HG02798 (cell line): Measurements from ENCODE around the gene JAKMIP1.

Source experiments
- ATAC-seq: cut with Tn5 transposase; IDR thresholded peaks from one replicate; pipeline ENCODE4 v1.9.1; 2021; ENCODE audit warnings: mild to moderate bottlenecking; ENCODE audit not compliant: unreplicated experiment, poor library complexity

JAKMIP1 gene

DNA sequence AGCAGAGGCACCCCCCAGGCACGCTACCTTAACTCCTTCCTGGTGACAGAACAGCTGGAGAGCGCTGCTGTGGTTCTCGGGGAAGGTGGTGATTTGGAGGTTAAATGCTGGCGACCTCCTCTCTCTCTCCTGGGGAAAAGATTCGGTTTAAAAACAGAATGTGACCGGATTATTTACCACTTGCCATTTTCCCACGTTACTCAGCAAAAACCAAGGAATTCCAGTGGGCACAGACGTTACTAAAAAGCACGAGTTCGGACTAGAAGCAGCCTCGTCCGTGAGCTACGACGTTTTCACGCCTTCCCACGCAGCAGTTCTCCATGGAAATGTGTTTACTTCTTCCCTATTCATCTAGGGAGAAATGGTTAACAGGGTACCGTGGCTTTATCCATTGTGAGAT, 149.8 kb downstream of the JAKMIP1 start:
- ATAC-seq: no peak

DNA sequence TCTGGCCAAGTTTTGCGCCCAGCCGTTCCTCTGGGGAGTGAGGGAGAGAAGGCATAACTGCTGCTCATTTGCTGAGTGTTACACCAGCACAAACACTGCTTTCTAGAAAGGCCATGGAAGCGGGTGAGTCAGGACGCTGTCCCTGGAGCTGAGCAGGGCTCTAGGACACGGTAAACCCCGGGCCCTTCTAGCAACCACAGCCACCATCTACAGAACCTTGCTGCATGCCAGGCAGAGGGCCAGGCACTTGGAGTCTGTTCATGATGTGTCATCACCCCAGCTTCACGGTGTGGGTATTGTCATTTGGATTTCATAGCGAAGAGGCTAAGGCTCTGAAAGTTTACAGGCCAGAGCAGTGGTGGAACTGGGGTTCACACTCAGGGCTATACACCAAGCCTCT, 150.4 kb downstream of the JAKMIP1 start:
- ATAC-seq: no peak

DNA sequence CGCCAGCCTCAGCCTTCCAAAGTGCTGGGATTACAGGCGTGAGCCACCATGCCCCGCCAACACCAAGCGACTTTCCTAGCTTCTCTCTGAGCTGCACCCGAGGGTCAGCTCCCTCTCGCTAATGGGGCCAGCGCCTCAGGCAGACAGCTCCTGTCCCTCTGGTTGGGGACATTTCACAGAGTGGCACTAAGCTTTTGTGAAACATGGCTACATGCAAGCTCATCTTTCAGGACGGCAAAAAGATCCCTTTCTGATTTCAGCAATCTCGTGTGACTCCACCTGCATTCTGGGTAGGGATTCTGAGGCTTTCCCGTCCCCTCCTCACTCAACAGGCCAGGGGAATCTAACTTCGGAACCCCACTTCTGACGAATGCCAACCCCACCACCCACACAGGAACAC, 151.1 kb downstream of the JAKMIP1 start:
- ATAC-seq: no peak

DNA sequence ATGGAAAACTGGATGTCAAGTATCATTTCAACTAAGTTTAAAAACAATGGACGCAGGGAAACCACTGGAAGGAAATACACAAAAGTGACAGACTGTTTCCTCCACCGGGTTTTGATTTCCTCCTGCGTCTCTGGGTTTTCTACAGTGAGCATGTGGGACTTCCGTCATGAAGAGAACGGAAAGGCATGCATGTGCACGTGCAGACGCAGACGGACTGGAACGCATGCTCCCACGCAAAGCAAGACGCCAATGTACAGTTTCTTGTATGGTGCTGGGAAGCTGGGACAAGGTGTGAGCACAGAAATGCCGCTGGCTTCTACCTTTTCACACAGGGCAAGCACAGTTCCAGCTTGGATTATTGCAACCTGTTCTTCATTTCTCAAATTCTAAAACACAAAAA, 151.8 kb downstream of the JAKMIP1 start:
- no peak for ATAC-seq

DNA sequence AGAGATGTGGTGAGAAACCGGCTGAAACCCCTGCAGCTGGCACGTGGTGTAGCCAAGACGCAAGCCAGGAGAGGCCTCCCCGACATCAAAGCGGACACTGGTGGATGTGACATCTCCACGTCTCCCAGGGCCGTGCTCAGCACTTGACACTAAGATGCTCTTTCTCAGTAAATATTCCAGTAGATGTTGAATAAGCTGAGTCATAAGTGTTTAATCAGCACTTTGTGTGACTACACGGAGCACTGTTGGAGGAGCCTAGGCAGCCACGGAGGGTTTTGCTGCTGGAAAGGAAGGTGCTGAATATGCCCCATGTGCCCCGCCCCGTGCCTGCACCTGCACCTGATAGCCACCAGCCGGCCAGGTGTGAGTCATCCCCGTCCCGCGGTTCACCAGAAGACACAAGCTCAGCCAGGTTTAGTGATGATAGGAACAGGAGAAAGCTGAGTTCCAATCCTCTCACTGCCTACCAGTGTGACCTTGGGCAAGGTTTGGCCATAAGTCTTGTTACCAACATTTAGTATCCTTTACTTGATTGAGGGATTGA, 153.1 kb downstream of the JAKMIP1 start:
- ATAC-seq: no peak

DNA sequence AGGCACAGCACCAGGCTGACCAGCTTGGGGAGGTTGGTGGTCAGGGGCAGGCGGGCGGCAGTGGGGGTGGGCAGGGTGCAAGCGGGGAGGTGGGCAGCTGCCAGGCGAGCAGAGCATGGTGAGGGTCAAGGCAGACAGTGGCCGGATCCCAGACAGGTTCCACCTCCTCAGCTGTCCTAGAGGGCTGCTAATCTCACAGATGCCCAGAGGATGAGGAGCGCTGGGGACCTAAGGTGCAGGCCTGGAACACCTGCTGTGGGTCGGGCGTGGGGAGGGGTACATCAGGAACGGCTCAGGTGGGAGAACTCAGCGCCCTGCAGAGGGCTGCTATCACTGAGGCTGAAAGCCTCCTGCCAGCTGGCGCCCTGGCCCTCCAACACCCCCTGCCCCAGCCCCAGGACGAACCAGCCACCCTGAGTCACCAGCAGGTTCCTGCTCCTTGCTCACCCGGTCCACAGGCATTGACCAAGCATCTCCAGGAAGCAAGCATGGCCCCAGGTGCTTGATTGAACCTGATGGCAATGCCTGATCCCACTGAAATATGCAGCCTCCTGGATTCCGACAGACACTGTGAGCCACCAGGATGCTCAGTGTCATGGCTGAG, 153.7 kb downstream of the JAKMIP1 start:
- no peak for ATAC-seq

DNA sequence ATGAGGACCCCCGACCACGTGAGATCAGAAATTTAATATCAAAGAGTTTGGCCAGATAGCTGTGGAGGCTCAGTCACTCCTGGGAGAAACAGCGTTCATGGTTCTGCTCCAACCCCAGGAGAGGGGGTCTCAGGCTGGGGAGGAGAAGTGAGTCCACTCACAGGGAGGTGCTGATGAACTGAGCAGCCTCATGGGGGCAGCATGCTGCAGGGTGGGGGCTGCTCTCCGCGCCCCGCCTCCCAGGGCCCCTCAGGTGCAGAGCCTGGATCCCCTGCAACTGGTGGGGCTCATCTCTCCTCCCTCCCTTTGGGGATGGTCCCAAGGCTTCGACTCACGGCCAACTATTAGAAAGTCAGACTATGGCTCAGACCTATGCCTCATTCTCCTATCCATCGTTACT, 155.5 kb downstream of the JAKMIP1 start:
- ATAC-seq: no peak

DNA sequence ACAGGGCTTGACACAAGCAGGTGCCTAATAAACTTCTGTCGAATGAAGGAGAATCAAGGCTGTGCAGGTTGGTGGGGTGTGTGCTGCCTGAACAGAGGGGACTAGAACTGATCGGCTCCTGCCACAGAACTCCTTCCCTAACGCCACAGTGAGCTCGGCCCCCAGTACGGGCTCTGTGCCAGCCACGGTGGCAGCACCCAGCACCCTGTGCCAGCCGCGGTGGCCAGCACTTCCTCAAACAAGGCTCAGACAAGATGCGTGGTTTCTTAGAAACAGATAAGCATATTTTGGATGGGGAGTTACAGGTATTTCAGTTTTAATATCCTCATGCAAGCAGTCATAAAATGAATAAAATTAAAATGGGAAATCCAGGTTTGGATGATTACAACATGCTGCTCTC, 156.1 kb downstream of the JAKMIP1 start:
- ATAC-seq: no peak

DNA sequence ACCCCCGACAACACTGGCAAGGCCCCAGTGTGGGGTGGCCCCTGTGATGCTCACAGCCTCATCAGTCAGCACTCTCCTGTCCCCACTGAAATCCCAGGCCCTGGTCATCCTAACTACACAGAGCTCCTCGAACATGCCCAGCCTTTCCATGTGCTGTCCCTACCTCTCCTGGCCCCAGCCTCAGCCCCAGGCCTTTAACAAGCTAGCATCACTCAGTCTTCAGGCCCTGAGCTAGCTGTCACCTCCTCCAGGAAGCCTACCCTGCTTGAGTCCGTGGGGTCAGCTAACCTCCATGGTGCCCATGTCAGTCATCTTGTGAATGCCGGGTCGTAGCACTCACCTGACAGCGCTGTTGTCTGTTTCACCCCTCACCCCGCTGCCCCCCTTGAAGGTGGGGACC, 156.5 kb downstream of the JAKMIP1 start:
- no peak for ATAC-seq

DNA sequence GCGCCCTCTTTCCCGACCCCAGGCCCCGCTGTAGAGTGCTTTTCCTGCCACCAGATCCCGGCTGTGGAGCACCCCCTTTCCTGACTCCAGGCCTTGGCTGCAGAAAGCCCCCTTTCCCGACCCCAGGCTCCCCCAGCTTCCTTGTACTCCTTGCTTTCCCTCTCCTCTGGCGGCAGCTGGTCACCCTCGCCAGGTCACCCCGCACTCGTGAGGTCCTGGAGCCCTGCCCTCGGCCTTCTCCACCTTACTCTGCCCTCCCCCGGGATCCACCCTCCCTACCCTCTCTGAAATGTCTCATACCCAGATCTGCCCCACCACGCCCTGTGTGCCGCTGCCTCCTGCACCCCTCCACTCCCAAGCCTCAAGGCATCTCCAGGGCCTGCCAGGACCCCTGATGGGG, 157.2 kb downstream of the JAKMIP1 start:
- no peak for ATAC-seq

DNA sequence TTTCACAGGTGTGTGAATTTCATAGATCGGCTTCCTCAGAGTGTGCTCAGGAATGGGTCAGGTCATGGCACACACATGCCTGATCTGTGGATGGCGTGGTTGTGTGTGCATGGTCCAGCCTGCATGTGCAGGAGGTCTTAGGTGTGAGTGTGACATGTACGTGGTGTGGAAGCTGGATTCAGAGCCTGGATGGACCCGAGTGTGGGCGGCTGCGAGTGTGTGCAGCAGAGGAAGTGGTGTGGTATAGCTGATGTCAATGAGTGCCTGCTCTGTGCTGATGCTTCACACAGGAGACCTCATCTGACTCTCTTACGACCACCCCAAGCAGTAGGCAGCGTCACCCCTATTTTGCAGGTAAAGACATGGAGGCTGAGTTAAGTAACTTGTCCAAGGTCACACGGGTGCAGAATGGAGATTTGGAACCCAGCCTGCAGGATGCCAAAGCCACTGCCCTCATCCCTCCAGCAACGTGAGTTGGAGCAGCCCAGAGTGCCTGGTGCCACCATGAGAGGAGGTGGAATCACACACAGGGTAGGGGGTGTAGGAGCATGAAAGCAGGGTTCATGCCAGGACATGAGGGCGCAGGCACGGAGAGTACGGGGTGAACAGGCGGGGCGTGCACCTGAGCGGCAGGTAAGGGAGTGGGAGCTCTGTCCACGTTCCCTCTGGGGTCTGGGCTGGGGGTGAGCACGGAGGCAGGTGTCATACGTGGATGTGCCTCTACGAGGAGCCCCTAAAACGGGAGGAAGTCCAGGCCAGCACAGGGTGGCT, 157.9 kb downstream of the JAKMIP1 start:
- ATAC-seq: no peak

DNA sequence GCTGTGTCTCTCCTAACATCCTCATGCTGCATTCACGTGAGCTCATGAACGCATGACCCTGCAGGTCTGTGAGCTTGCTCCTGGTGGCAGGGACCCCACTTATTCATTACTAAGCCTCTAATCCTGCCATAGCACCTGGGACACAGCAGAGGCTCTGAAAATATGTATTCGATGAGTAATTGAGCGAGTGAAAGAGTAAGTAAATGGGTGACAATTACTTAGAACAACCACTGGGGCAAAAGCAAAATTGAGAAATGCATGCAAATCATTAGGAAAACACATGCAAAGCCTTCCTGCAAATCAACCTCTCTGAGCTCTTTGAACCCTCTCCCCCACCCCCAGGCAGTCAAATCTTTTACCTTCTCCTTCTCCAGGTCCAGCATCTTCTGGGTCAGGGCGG, 158.5 kb downstream of the JAKMIP1 start:
- no peak for ATAC-seq

DNA sequence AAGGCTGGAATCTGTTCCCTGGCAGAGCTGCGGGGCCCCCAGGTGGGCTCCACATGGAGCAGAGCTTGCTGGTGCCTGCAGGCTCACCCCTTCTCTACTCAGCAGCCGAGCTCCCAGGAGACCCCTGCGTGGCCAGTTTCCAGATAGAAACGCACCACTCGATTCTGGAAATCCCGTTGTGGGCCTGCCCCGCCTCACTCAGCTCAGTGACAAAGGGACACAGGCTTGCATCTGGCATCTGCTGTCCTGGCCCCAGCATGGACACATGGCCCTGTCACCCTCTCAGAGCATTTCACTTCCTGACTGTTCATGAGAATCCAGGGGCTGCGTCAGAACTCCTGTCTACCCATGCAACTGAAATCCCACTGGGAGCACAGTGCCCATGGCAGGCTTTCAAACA, 161.6 kb downstream of the JAKMIP1 start:
- ATAC-seq: no peak

DNA sequence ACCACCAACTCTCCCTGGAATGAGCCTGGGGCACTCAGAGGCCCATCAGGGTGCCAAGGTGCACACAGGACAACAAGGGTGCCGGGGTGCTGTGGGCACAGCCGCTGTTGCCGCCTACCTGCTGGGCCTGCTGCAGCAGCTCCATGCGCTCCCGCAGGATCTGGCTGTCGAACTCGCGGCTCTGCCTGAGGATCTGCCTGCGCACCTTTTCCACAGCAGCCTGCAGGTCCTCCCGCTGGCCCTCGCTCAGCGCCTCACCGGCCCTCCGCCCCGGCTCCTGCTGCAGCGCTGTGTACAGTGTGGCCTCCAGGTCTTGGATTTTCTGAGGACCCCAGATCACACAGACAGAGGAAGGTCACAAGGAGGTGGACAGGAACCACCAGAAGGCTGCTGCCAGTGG, 164.6 kb downstream of the JAKMIP1 start:
- no peak for ATAC-seq

DNA sequence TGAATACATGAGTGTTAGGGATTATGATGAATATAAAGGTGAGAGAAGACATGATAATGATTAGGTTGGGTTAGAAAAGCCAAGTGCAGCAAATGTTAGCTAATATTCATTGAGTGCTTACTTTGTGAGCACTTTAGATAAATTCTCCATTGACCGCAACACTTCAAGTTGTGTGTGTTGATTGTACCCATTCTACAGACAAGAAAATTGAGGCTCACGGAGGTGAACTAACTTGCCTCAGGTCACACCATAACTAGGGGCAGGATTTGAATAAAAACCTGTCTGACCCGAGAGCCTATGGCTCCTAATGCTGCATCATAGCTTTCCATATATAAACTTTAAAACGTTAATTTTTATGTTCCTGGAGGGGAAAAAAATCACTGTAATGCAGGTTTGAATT, 167.0 kb downstream of the JAKMIP1 start:
- no peak for ATAC-seq

DNA sequence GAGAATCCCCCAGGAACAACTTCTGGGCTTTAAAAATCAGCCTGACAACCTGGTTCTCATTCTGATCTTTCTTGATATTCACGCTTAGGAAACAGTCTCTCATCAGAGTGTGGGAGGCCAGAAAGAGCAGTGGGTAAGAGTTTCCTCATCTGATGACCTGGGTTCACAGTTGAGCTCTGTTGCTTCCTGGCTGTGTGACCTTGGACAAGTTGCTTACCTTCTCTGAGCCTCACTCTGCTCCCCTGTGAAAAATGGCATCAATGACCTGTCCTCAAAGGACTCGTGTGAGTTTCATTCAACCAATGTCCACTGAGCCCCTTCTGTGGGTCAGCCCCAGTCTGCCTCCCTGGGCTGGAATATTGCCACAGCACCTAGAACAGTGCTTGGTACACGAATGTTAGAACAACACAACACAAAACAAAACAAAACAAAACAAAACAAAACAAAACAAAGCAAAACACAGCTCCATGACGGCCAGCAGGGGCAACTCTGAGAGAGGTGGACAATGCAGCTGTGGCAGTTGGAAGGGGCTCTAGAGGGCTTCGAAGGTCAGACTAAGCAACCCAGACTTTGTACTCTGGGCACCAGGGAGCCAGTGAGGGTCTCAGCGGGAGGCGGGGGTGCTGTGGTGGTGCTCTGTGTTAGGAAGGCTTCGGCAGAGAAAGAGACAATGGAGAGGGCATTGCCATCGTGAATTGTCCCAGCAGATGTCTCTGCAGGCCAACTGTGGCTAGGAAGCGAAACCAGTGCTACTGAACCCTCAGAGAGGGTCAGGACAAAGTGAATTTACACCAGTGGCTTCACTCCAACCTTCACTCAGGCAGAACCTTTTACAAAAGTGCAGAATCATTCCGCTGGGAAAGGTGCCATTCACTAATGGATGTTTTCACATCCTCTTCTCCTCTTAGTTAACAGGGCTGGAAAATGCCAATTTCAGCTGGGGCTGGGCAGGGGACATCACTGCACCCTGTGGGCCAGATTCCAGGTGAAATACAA, 167.8 kb downstream of the JAKMIP1 start:
- ATAC-seq: no peak

DNA sequence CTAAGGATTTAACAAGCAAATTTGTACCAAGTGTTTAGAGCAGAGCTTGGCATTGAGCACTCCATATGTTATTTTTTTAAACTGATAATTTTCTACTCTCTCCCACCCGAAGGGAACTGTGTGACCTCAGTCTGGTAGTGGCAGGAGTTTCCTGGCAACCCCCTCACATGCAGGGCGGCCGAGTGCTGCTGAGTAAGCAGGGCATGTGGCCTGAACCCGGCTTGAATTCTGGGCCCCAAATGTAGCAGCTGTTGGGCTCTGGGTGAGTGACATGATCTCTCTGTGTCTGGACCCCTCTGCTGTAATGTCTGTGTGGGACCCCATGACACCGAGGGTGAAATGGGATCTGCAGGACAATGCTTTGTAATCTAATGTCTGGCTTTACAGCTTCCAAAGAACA, 168.5 kb downstream of the JAKMIP1 start:
- ATAC-seq: no peak

DNA sequence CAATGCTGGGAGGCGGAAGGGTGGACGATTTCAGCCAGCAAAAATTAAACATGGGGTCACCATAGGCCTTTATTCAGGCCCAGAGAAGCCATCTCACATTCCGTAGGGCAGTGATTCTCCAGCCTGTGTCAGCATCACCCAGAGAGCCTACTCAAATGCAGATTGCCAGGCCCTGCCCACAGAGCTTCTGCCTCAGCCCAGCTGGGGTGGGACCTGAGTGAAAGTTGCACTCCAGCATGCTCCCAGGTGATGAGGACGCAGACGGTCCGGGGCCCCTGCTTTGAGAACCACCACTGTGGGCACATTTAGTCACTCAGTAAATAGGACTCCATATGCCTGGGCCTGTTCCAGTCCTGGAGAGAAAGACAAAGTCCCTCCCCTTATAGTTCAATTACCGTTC, 169.7 kb downstream of the JAKMIP1 start:
- no peak for ATAC-seq

DNA sequence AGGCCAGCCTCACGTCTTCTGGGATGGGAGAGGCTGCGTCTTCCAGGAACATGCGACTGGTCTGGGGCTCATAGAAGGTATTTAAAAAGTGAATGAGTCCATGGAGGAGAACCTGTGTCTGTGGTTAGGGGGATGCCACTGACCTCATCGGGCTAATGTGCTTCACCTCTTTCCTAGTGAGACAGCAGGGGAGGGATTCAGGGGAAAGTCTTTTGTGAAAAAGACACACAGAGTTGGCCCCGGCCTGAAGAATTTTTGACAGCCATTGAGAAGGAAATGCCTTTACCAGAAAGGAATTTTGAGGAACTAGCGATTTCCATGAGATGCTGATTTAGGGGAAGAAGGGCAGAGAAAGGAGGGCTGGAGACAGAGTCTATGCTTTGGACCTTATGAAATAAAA, 171.1 kb downstream of the JAKMIP1 start:
- ATAC-seq: no peak

DNA sequence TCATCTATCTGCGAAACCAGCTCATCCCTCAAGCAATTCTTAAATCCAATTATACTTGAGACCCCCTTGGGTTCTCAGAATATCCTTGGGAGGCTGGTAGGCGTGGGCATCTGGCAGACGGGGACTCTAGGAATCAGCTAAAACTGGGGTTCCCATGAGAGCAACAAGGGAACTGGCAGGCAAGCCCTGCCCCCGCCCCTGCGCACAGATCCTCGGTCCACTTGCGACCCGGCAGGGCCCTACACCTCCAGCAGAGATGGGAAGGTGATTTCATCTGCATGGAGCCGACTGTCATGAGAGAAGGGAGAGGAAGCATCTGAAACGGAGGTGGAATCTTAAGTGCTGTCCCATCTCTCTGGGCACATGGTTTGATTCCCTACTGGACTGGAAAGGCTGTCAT, 172.2 kb downstream of the JAKMIP1 start:
- ATAC-seq: no peak

DNA sequence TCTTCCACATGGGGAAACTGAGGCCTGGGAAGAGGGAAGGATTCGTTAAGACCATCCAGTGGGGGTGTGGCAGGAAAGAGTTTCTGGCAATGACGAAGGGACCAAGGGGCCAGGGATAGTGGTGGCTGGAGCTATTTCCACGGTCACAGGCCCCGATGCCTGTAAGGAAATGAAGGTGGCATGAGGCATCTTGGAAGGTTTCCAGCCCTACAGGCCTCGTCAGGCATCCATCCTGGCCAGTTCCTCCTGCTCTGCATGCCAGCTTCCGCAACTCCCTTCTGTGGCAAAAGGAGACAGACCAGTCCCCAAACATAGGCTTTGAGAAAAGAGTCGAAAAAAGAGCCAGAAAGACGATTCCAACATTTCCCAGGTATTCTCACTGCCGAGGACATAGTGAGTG, 173.0 kb downstream of the JAKMIP1 start:
- no peak for ATAC-seq
